H1 (cell line): ENCODE results near the gene C11orf71. TPM values are rescaled to one million over a fixed set of nuclear protein-coding genes. Genes with fewer than 3 reads are reported as not detected.

Experiments used
- CTCF ChIA-PET: fragments of 300-600 bp; sonication (Branson Sonifier 250); formaldehyde crosslinking; loops from one replicate; lab custom pipeline; 2021; ENCODE audit not compliant: partially characterized antibody; lab: Charles Lee
- POLR2A ChIA-PET: fragments of 300-600 bp; sonication (Branson Sonifier 250); formaldehyde crosslinking; loops from one replicate; lab custom pipeline; 2021; ENCODE audit warnings: inconsistent platforms; ENCODE audit not compliant: partially characterized antibody; lab: Charles Lee
- DNase-seq, 2 experiments: peaks; one replicate each; pipeline versions ENCODE4 v3.0.0 to v3.0.0-alpha.2; 2010 to 2022; ENCODE audit warnings: low spot score in 2 of 2, low read depth in 1 of 2, mixed read lengths in 1 of 2
- FAIRE-seq: peaks from 2 replicates; lab custom pipeline; 2011; peaks lifted over from hg19 to GRCh38; lab: Jason Lieb, UNC
- H2AFZ ChIP-seq: 2 replicates; pipeline ENCODE4 v1.8.1; 2012; ENCODE audit warnings: low read length, inconsistent platforms
- H2AK5ac ChIP-seq: 2 replicates; pipeline ENCODE4 v1.6.1; 2013; ENCODE audit warnings: low read depth, low read length
- H2BK120ac ChIP-seq: replicated peaks from 2 replicates; pipeline ENCODE3; 2013; ENCODE audit warnings: low read depth, low read length, inconsistent platforms
- H2BK12ac ChIP-seq: 2 replicates; pipeline ENCODE4 v1.6.1; 2013; ENCODE audit warnings: low read depth, low read length
- H2BK15ac ChIP-seq: 2 replicates; pipeline ENCODE4 v1.6.1; 2013; ENCODE audit warnings: low read length
- H2BK20ac ChIP-seq: 2 replicates; pipeline ENCODE4 v1.6.1; 2013; ENCODE audit warnings: low read length
- H2BK5ac ChIP-seq: 2 replicates; pipeline ENCODE4 v1.6.1; 2013; ENCODE audit warnings: low read depth, low read length
- H3K14ac ChIP-seq: 2 replicates; pipeline ENCODE4 v1.6.1; 2013; ENCODE audit warnings: inconsistent platforms; ENCODE audit not compliant: insufficient read length
- H3K18ac ChIP-seq: 2 replicates; pipeline ENCODE4 v1.6.1; 2013; ENCODE audit warnings: low read length; ENCODE audit errors: extremely low read depth
- H3K23ac ChIP-seq: 2 replicates; pipeline ENCODE4 v1.6.1; 2013; ENCODE audit warnings: inconsistent platforms; ENCODE audit not compliant: insufficient read length
- H3K23me2 ChIP-seq: 2 replicates; pipeline ENCODE4 v1.6.1; 2013; ENCODE audit warnings: low read depth, low read length
- H3K27ac ChIP-seq: 2 replicates; pipeline ENCODE4 v1.6.1; 2011; ENCODE audit warnings: low read depth, low read length, inconsistent platforms
- H3K27me3 ChIP-seq, 4 experiments: replicated peaks in 1 of 4; 1 replicate in 1 of 4; 2 replicates in 3 of 4; pipeline versions ENCODE4 v1.6.1 to v1.8.1; 2011 to 2013; ENCODE audit warnings: low read length in 3 of 4, mild to moderate bottlenecking in 3 of 4, inconsistent platforms in 2 of 4, mixed read lengths in 2 of 4, moderate library complexity in 1 of 4; ENCODE audit not compliant: control insufficient read depth in 3 of 4, insufficient read depth in 3 of 4; ENCODE audit errors: extremely low read depth in 1 of 4
- H3K36me3 ChIP-seq, 4 experiments: 2 replicates each; pipeline versions ENCODE4 v1.6.1 to v1.8.1; 2011 to 2013; ENCODE audit warnings: mild to moderate bottlenecking in 4 of 4, low read length in 3 of 4, moderate library complexity in 2 of 4, control low read depth in 1 of 4, inconsistent platforms in 1 of 4; ENCODE audit not compliant: insufficient read depth in 4 of 4, control insufficient read depth in 2 of 4
- H3K4ac ChIP-seq: replicated peaks from 2 replicates; pipeline ENCODE3; 2013; ENCODE audit warnings: low read length, low read depth, mixed read lengths, inconsistent platforms; ENCODE audit not compliant: insufficient read length
- H3K4me1 ChIP-seq, 4 experiments: replicated peaks in 1 of 4; 1 replicate in 1 of 4; 2 replicates in 3 of 4; pipeline versions ENCODE4 v1.6.1 to v1.8.1; 2011 to 2013; ENCODE audit warnings: low read length in 3 of 4, inconsistent platforms in 2 of 4, mixed read lengths in 1 of 4; ENCODE audit not compliant: insufficient read depth in 4 of 4, control insufficient read depth in 3 of 4
- H3K4me2 ChIP-seq, 2 experiments: 2 replicates each; pipeline versions ENCODE4 v1.6.1 to v1.8.1; 2011 to 2013; ENCODE audit warnings: low read depth in 2 of 2, low read length in 2 of 2, control low read depth in 1 of 2, inconsistent platforms in 1 of 2, mild to moderate bottlenecking in 1 of 2; ENCODE audit not compliant: insufficient read depth in 1 of 2
- H3K4me3 ChIP-seq, 4 experiments: fragments of 200-600, 300-600 bp in 1 of 4; sonication (generic), shearing (Covaris generic), sonication (Bioruptor Twin) in 1 of 4; 2 replicates each; pipeline versions ENCODE4 v1.5.1 to v1.8.1; 2011 to 2016; ENCODE audit warnings: low read length in 4 of 4, low read depth in 3 of 4, control low read depth in 2 of 4, inconsistent platforms in 2 of 4, mild to moderate bottlenecking in 2 of 4, mixed read lengths in 1 of 4, moderate library complexity in 1 of 4; ENCODE audit not compliant: insufficient read depth in 2 of 4; ENCODE audit errors: extremely low read depth in 1 of 4
- H3K56ac ChIP-seq: replicated peaks from 2 replicates; pipeline ENCODE3; 2013; ENCODE audit warnings: low read depth, mild to moderate bottlenecking, mixed read lengths, low read length, inconsistent platforms; ENCODE audit not compliant: insufficient read length
- H3K79me1 ChIP-seq: 2 replicates; pipeline ENCODE4 v1.6.1; 2013; ENCODE audit warnings: low read depth, low read length, control low read depth
- H3K79me2 ChIP-seq, 2 experiments: 2 replicates each; pipeline versions ENCODE4 v1.6.1 to v1.8.1; 2012 to 2013; ENCODE audit warnings: low read length in 2 of 2, mild to moderate bottlenecking in 2 of 2, inconsistent platforms in 1 of 2; ENCODE audit not compliant: insufficient read depth in 2 of 2, control insufficient read depth in 1 of 2
- H3K9ac ChIP-seq, 4 experiments: replicated peaks in 1 of 4; 1 replicate in 1 of 4; 2 replicates in 3 of 4; pipeline versions ENCODE4 v1.6.1 to v1.8.1; 2011 to 2013; ENCODE audit warnings: low read depth in 3 of 4, low read length in 3 of 4, control low read depth in 2 of 4, mild to moderate bottlenecking in 2 of 4, moderate library complexity in 2 of 4, inconsistent platforms in 1 of 4; ENCODE audit errors: extremely low read depth in 1 of 4
- H3K9me3 ChIP-seq, 2 experiments: 2 replicates each; pipeline versions ENCODE4 v1.6.1 to v1.8.1; 2012 to 2013; ENCODE audit warnings: mild to moderate bottlenecking in 2 of 2, moderate library complexity in 2 of 2, control low read depth in 1 of 2, inconsistent platforms in 1 of 2, low read depth in 1 of 2, low read length in 1 of 2, mixed read lengths in 1 of 2; ENCODE audit not compliant: insufficient read depth in 2 of 2
- H4K20me1 ChIP-seq, 2 experiments: replicated peaks in 1 of 2; 2 replicates each; pipeline versions ENCODE3 to v1.8.1; 2011 to 2013; ENCODE audit warnings: inconsistent platforms in 2 of 2, low read length in 2 of 2, mild to moderate bottlenecking in 1 of 2; ENCODE audit not compliant: insufficient read depth in 2 of 2, control insufficient read depth in 1 of 2
- H4K5ac ChIP-seq: 2 replicates; pipeline ENCODE4 v1.6.1; 2013; ENCODE audit warnings: low read length, low read depth, mixed read lengths, inconsistent platforms; ENCODE audit not compliant: insufficient read length
- H4K8ac ChIP-seq: 2 replicates; pipeline ENCODE4 v1.8.0; 2013; ENCODE audit warnings: mild to moderate bottlenecking, moderate library complexity, low read length, inconsistent platforms; ENCODE audit not compliant: insufficient read depth; ENCODE audit errors: extremely low read depth
- H4K91ac ChIP-seq: replicated peaks from 2 replicates; pipeline ENCODE3; 2013; ENCODE audit warnings: low read length, mixed read lengths, inconsistent platforms; ENCODE audit not compliant: insufficient read length
- ATF2 ChIP-seq: IDR thresholded peaks from 2 replicates; pipeline ENCODE4 v1.6.1; 2012; ENCODE audit warnings: low read length, inconsistent platforms
- BCL11A ChIP-seq, 2 experiments: IDR thresholded peaks; one replicate each; pipeline ENCODE4 v1.6.1; 2011; ENCODE audit warnings: low read depth in 2 of 2, low read length in 2 of 2, mild to moderate bottlenecking in 2 of 2
- BRCA1 ChIP-seq: IDR thresholded peaks from 2 replicates; pipeline ENCODE4 v1.6.1; 2012; ENCODE audit warnings: low read depth, low read length, improper control_type of control experiment
- EGR1 ChIP-seq: IDR thresholded peaks from 2 replicates; pipeline ENCODE4 v1.6.1; 2011; ENCODE audit warnings: low read depth, low read length, borderline replicate concordance
- KDM4A ChIP-seq: IDR thresholded peaks from one replicate; pipeline ENCODE4 v1.7.1; 2012; ENCODE audit warnings: low read depth, mild to moderate bottlenecking, moderate library complexity, low read length, inconsistent platforms; ENCODE audit not compliant: severe bottlenecking
- NRF1 ChIP-seq: IDR thresholded peaks from 2 replicates; pipeline ENCODE4 v1.6.1; 2011; ENCODE audit warnings: mild to moderate bottlenecking, low read depth, low read length, improper control_type of control experiment
- RBBP5 ChIP-seq: IDR thresholded peaks from 2 replicates; pipeline ENCODE4 v1.7.1; 2012; ENCODE audit warnings: low read depth, mild to moderate bottlenecking, inconsistent platforms, low read length, moderate library complexity, borderline replicate concordance
- TAF1 ChIP-seq: IDR thresholded peaks from 2 replicates; pipeline ENCODE4 v1.6.1; 2011; ENCODE audit warnings: mild to moderate bottlenecking, low read depth, low read length
- WGBS, 2 experiments: shearing (Covaris generic) in 1 of 2; methylation state at CpG; one replicate each; pipeline versions ENCODE4 v1.1.6 to v1.1.7; 2013 to 2015; ENCODE audit warnings: low lambda C conversion rate in 2 of 2, mixed read lengths in 2 of 2, inconsistent platforms in 1 of 2, low coverage in 1 of 2, missing lambda C conversion rate in 1 of 2; ENCODE audit not compliant: insufficient replicate concordance in 2 of 2, insufficient coverage in 1 of 2, insufficient read length in 1 of 2; ENCODE audit errors: extremely low coverage in 1 of 2, missing lambda C conversion rate in 1 of 2; 5-methylcytosine and 5-hydroxymethylcytosine counted together
- polyA plus RNA-seq, 7 experiments: library from polyadenylated mRNA; depleted of rRNA in 3 of 7; stranded (reverse) in 5 of 7; unstranded in 2 of 7; fragments of >200 nt in 5 of 7; fragments of 200-250 nt in 2 of 7; gene quantifications; 1 replicate in 5 of 7; 2 replicates in 1 of 7; 4 replicates in 1 of 7; pipeline versions ENCODE4 v1.2.1 to v1.2.3, GENCODE V29; 2011 to 2013; ENCODE audit warnings: missing spikeins in 2 of 7, mixed read lengths in 2 of 7
- total RNA-seq: library from RNA; stranded (reverse); fragmentation: NEBNext Ultra II Directional; extraction: Animal tissue kit (Norgen Biotek cat#: 25700); gene quantifications from 2 replicates; pipeline ENCODE4 v1.2.1, GENCODE V29; 2021
- TF ChIP-seq, protein P1 (sequence below): IDR thresholded peaks from 2 replicates; pipeline ENCODE4 v1.6.1; 2011; ENCODE audit warnings: low read length, improper control_type of control experiment

The C11orf71 gene
- total and polyA plus RNA-seq, 2 of the 8 experiments (the other 6 are each of a cell fraction or from before 2014, with no cell fraction given): 5.4 to 8.7 TPM

- 89% methylated on average over 13 of the region's 13 CpGs; no CpG with 5 or more reads in 1 of the 2 experiments for WGBS, 2 experiments
- CTCF ChIA-PET: interaction anchor here (0.7 to 2.6 kb wide), 8 partner anchors 11 to 102 kb away, joined by 3 to 9 read pairs (median 4); no protein-coding TSS in a partner anchor
- no peak for TF ChIP-seq ATF2
- no peak for TF ChIP-seq EGR1
- no peak for TF ChIP-seq KDM4A
- TF ChIP-seq, protein P1, sequence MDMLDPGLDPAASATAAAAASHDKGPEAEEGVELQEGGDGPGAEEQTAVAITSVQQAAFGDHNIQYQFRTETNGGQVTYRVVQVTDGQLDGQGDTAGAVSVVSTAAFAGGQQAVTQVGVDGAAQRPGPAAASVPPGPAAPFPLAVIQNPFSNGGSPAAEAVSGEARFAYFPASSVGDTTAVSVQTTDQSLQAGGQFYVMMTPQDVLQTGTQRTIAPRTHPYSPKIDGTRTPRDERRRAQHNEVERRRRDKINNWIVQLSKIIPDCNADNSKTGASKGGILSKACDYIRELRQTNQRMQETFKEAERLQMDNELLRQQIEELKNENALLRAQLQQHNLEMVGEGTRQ: no peak
- TF ChIP-seq RBBP5: no peak
- no peak for TF ChIP-seq BCL11A (IDR thresholded peaks at IDR 0.05; ENCODE audit: low read depth in 2 of 2, low read length in 2 of 2)
- no peak for TF ChIP-seq BRCA1
- no peak for TF ChIP-seq NRF1
- no peak for TF ChIP-seq TAF1
Observed at GRCh38 chr11:114366331-114367243, 33.7 kb downstream of the C11orf71 start.

More at GRCh38 chr11:114366331-114367243, 33.7 kb downstream of the C11orf71 start:
- POLR2A ChIA-PET: interaction anchor here (0.6 kb wide), 2 partner anchors 19 to 349 kb away, joined by 3 read pairs; no protein-coding TSS in a partner anchor
- H3K9me3 ChIP-seq: no peaks in the 10 kb centered on the region
- H2BK12ac ChIP-seq: no peak overlapping the region; the same call in 1 of the 2 replicates
- DNase-seq: no peak
- H2BK5ac ChIP-seq: no peak overlapping the region
- H3K9ac ChIP-seq: no peak overlapping the region
- no peak overlapping the region for H4K8ac ChIP-seq
- H3K4me3 ChIP-seq: no peak overlapping the region
- H4K91ac ChIP-seq: no peak overlapping the region
- no peaks in the 10 kb centered on the region for H4K20me1 ChIP-seq
- H3K27me3 ChIP-seq: no peaks in the 10 kb centered on the region
- no peak overlapping the region for H3K18ac ChIP-seq
- H2BK20ac ChIP-seq: no peak overlapping the region
- H3K56ac ChIP-seq: no peak overlapping the region
- no peaks in the 10 kb centered on the region for H3K36me3 ChIP-seq
- H2BK15ac ChIP-seq: no peak overlapping the region
- no peak for FAIRE-seq
- H3K79me2 ChIP-seq: no peaks in the 10 kb centered on the region
- H3K4me1 ChIP-seq: peaks cover 0 to 6% (median 0%) of the 10 kb centered on the region in 4 experiments; a peak in 2 of 7 replicates
- no peak overlapping the region for H3K4me2 ChIP-seq
- no peak overlapping the region for H3K23ac ChIP-seq
- H3K4ac ChIP-seq: no peak overlapping the region
- H3K79me1 ChIP-seq: no peaks in the 10 kb centered on the region; the same call in 1 of the 2 replicates
- H3K27ac ChIP-seq: no peak overlapping the region
- no peak overlapping the region for H4K5ac ChIP-seq
- H2AK5ac ChIP-seq: no peak overlapping the region
- no peak overlapping the region for H2AFZ ChIP-seq
- no peak overlapping the region for H3K14ac ChIP-seq
- H3K23me2 ChIP-seq: no peaks in the 10 kb centered on the region
- H2BK120ac ChIP-seq: no peak overlapping the region
